A673 (cell line): ENCODE results near the gene GNL3L.

ENCODE experiments used
- CTCF ChIP-seq: fragments of 300-800, 200-600 bp; sonication (generic); conservative IDR thresholded peaks from 2 replicates; pipeline ENCODE4 v1.5.1; 2017; ENCODE audit warnings: low read depth, mild to moderate bottlenecking, antibody characterized with exemption, low read length, moderate library complexity, mixed read lengths
- EZH2 ChIP-seq: fragments of 200-600 bp; sonication (generic); IDR thresholded peaks from 2 replicates; pipeline ENCODE4 v1.6.1; 2017; ENCODE audit warnings: borderline replicate concordance, low read depth, mild to moderate bottlenecking, mixed read lengths, antibody characterized with exemption, low read length; ENCODE audit not compliant: poor library complexity, severe bottlenecking

- no peak for TF ChIP-seq CTCF
- TF ChIP-seq EZH2 = no peak
These were observed at the start of gene GNL3L for GRCh38 chrX:54529552-54530356.
